Lung microvascular endothelial cell (primary cell): Measurements from ENCODE around the gene TCEANC2. TPM values are rescaled to one million over a fixed set of nuclear protein-coding genes. Genes with fewer than 3 reads are reported as not detected.
A peak's percentile ranks its signal among the peaks of the same experiment; 100 is the strongest.

Experiments used
- DNase-seq, 2 donors: peaks; one replicate each; pipeline versions ENCODE4 v3.0.0 to v3.0.0-alpha.2; 2010; ENCODE audit warnings: low read depth in 2 of 2
- total RNA-seq: library from RNA; depleted of rRNA; stranded (reverse); fragments of >200 nt; gene quantifications from 2 replicates; pipeline ENCODE4 v1.2.1, GENCODE V29; 2014

Gene TCEANC2
- total RNA-seq, 1 donor from 2014 or later, result 1.8 TPM

- DNase-seq, result no peak
Observed at GRCh38 chr1:54112705-54113368, 59.4 kb downstream of the TCEANC2 start.

- no peak for DNase-seq
Observed at GRCh38 chr1:54114001-54114400, 60.6 kb downstream of the TCEANC2 start.

- DNase-seq, result no peak
Observed at GRCh38 chr1:54114955-54115354, 61.5 kb downstream of the TCEANC2 start.

GRCh38 chr1:54115520-54115919 lies 62.1 kb downstream of the TCEANC2 start:
- DNase-seq, result no peak

- DNase-seq, result no peak
Observed at GRCh38 chr1:54117815-54118563, 64.6 kb downstream of the TCEANC2 start.

GRCh38 chr1:54118704-54119103 lies 65.3 kb downstream of the TCEANC2 start:
- peak in 1 of 2 donors; percentile 31 for DNase-seq

- DNase-seq, result no peak
Observed at GRCh38 chr1:54120018-54120697, 66.8 kb downstream of the TCEANC2 start.

- no peak for DNase-seq
Observed at GRCh38 chr1:54120698-54121481, 67.5 kb downstream of the TCEANC2 start.

- DNase-seq, result peak; percentile 72 to 79
Observed at GRCh38 chr1:54121482-54122134, 68.2 kb downstream of the TCEANC2 start.

GRCh38 chr1:54122135-54122751 lies 68.8 kb downstream of the TCEANC2 start:
- DNase-seq, result no peak

GRCh38 chr1:54122992-54123391 lies 69.6 kb downstream of the TCEANC2 start:
- no peak for DNase-seq

- no peak for DNase-seq
Observed at GRCh38 chr1:54124472-54124871, 71.1 kb downstream of the TCEANC2 start.

- DNase-seq, result no peak
Observed at GRCh38 chr1:54124906-54125305, 71.5 kb downstream of the TCEANC2 start.

- peak; percentile 38 to 72 for DNase-seq
Observed at GRCh38 chr1:54125386-54126070, 72.1 kb downstream of the TCEANC2 start.

- peak in 1 of 2 donors; percentile 80 for DNase-seq
Observed at GRCh38 chr1:54126271-54126815, 72.9 kb downstream of the TCEANC2 start.

GRCh38 chr1:54127594-54128300 lies 74.3 kb downstream of the TCEANC2 start:
- DNase-seq, result no peak

- no peak for DNase-seq
Observed at GRCh38 chr1:54129858-54130257, 76.5 kb downstream of the TCEANC2 start.

GRCh38 chr1:54131419-54131818 lies 78.0 kb downstream of the TCEANC2 start:
- DNase-seq, result no peak

GRCh38 chr1:54132495-54132894 lies 79.1 kb downstream of the TCEANC2 start:
- DNase-seq, result no peak
